OCI-LY1 (cell line): ENCODE results near the gene SLC2A4RG.

Experiments used
- H2AFZ ChIP-seq: fragments of 200-600 bp; sonication (generic), shearing (Covaris generic); 2 replicates; pipeline ENCODE4 v1.6.0; 2014; ENCODE audit warnings: antibody characterized with exemption, mild to moderate bottlenecking, low read length
- H3F3A ChIP-seq: fragments of 200-600 bp; sonication (generic), shearing (Covaris generic); 2 replicates; pipeline ENCODE4 v1.6.0; 2014; ENCODE audit warnings: mild to moderate bottlenecking, antibody characterized with exemption, low read length, moderate library complexity; ENCODE audit not compliant: insufficient read depth
- H3K27ac ChIP-seq: fragments of 200-600 bp; sonication (generic); 2 replicates; pipeline ENCODE4 v1.5.1; 2014; ENCODE audit warnings: low read length, mixed run types, mild to moderate bottlenecking, low read depth; ENCODE audit not compliant: poor library complexity, severe bottlenecking
- H3K27me3 ChIP-seq: fragments of 200-600 bp; sonication (generic); 2 replicates; pipeline ENCODE4 v1.6.0; 2014; ENCODE audit warnings: antibody characterized with exemption, mild to moderate bottlenecking, low read length, moderate library complexity; ENCODE audit not compliant: insufficient read depth
- H3K36me3 ChIP-seq: fragments of 200-600 bp; sonication (generic); 2 replicates; pipeline ENCODE4 v1.6.1; 2014; ENCODE audit warnings: mild to moderate bottlenecking, antibody characterized with exemption, low read length, moderate library complexity, mixed read lengths; ENCODE audit not compliant: insufficient read depth
- H3K4me1 ChIP-seq: fragments of 200-600 bp; sonication (generic); 2 replicates; pipeline ENCODE4 v1.5.1; 2014; ENCODE audit warnings: mild to moderate bottlenecking, low read length, moderate library complexity; ENCODE audit not compliant: insufficient read depth, severe bottlenecking
- H3K4me2 ChIP-seq: fragments of 200-600 bp; sonication (generic), shearing (Covaris generic); 2 replicates; pipeline ENCODE4 v1.6.1; 2014; ENCODE audit warnings: low read length
- H3K4me3 ChIP-seq: fragments of 200-600 bp; sonication (generic); 2 replicates; pipeline ENCODE4 v1.5.1; 2014; ENCODE audit warnings: low read length, low read depth, mild to moderate bottlenecking, mixed read lengths; ENCODE audit not compliant: poor library complexity, severe bottlenecking
- H3K79me2 ChIP-seq: fragments of 200-600 bp; shearing (Covaris generic); 2 replicates; pipeline ENCODE4 v1.6.1; 2016; ENCODE audit warnings: mixed run types, low read length, mixed read lengths; ENCODE audit not compliant: insufficient read depth
- H3K9ac ChIP-seq: fragments of 200-600 bp; sonication (generic), shearing (Covaris generic); 2 replicates; pipeline ENCODE4 v1.6.1; 2014; ENCODE audit warnings: mild to moderate bottlenecking, low read length, mixed read lengths
- H3K9me2 ChIP-seq: fragments of 200-600 bp; sonication (generic), shearing (Covaris generic); 2 replicates; pipeline ENCODE4 v1.6.1; 2014; ENCODE audit warnings: low read depth, mild to moderate bottlenecking, low read length, mixed read lengths
- H3K9me3 ChIP-seq: fragments of 200-600 bp; shearing (Covaris generic); 2 replicates; pipeline ENCODE4 v1.6.1; 2014; ENCODE audit warnings: low read length, mixed read lengths
- H4K20me1 ChIP-seq: fragments of 200-600 bp; sonication (generic), shearing (Covaris generic); 2 replicates; pipeline ENCODE4 v1.6.0; 2016; ENCODE audit warnings: mild to moderate bottlenecking, low read length; ENCODE audit not compliant: insufficient read depth
- CTCF ChIP-seq: fragments of 200-600 bp; sonication (generic), shearing (Covaris generic); IDR thresholded peaks from 2 replicates; pipeline ENCODE4 v1.5.1; 2017; ENCODE audit warnings: mild to moderate bottlenecking, antibody characterized with exemption, low read length, moderate library complexity, mixed read lengths
- EZH2 ChIP-seq: fragments of 200-600 bp; sonication (generic), shearing (Covaris generic); IDR thresholded peaks from 2 replicates; pipeline ENCODE4 v1.8.0; 2017; ENCODE audit warnings: borderline replicate concordance, mixed run types, mild to moderate bottlenecking, antibody characterized with exemption, low read length, moderate library complexity, mixed read lengths

Gene SLC2A4RG

GRCh38 chr20:63743210-63743970 is 3.8 kb downstream of the SLC2A4RG start:
- Histone ChIP-seq H3K9ac (no peak overlapping the region), H3K36me3 (peaks cover 10% of the 10 kb centered on the region; the same call in 1 of the 2 replicates), H4K20me1 (no peaks in the 10 kb centered on the region), H3K4me3 (no peak overlapping the region), H3K27ac (no peak overlapping the region), H3K4me2 (no peak overlapping the region), H2AFZ (no peak overlapping the region), H3K27me3 (no peaks in the 10 kb centered on the region; the same call in 1 of the 2 replicates), H3K4me1 (peaks cover 17% of the 10 kb centered on the region), H3K79me2 (no peaks in the 10 kb centered on the region), H3K9me3 (no peaks in the 10 kb centered on the region), H3K9me2 (no peaks in the 10 kb centered on the region), H3F3A (no peaks in the 10 kb centered on the region; the same call in 1 of the 2 replicates)
- TF ChIP-seq CTCF: no peak
- TF ChIP-seq EZH2: no peak

- no peak overlapping the region for H2AFZ ChIP-seq
- no peaks in the 10 kb centered on the region for H3K27me3 ChIP-seq
- no peak overlapping the region for H3K4me2 ChIP-seq
- H3K9me3 ChIP-seq: no peaks in the 10 kb centered on the region
- no peak overlapping the region for H3K4me3 ChIP-seq
- H3K36me3 ChIP-seq: peaks cover 10% of the 10 kb centered on the region; the same call in 1 of the 2 replicates
- no peak overlapping the region for H3K9ac ChIP-seq
- H3K4me1 ChIP-seq: peaks cover 12% of the 10 kb centered on the region
- H3K27ac ChIP-seq: no peak overlapping the region
- no peaks in the 10 kb centered on the region for H3K79me2 ChIP-seq
- no peaks in the 10 kb centered on the region for H4K20me1 ChIP-seq
- H3F3A ChIP-seq: no peaks in the 10 kb centered on the region; the same call in 1 of the 2 replicates
- H3K9me2 ChIP-seq: no peaks in the 10 kb centered on the region
- TF ChIP-seq CTCF: no peak
- TF ChIP-seq EZH2: no peak
Observed at GRCh38 chr20:63744158-63744557, 4.6 kb downstream of the SLC2A4RG start.

- TF ChIP-seq EZH2: no peak
- no peak for TF ChIP-seq CTCF
- H3K27ac ChIP-seq: no peak overlapping the region
Observed at GRCh38 chr20:63744574-63745423, 5.2 kb downstream of the SLC2A4RG start.

More at GRCh38 chr20:63744574-63745423, 5.2 kb downstream of the SLC2A4RG start:
- H3K79me2 ChIP-seq: no peaks in the 10 kb centered on the region
- no peak overlapping the region for H3K4me3 ChIP-seq
- H3K9ac ChIP-seq: no peak overlapping the region
- H3K27me3 ChIP-seq: no peaks in the 10 kb centered on the region
- H2AFZ ChIP-seq: no peak overlapping the region
- H3K9me2 ChIP-seq: no peaks in the 10 kb centered on the region
- no peaks in the 10 kb centered on the region for H3F3A ChIP-seq
- no peaks in the 10 kb centered on the region for H3K9me3 ChIP-seq
- no peaks in the 10 kb centered on the region for H4K20me1 ChIP-seq
- peaks cover 10% of the 10 kb centered on the region for H3K4me1 ChIP-seq
- no peak overlapping the region for H3K4me2 ChIP-seq
- H3K36me3 ChIP-seq: peaks cover 10% of the 10 kb centered on the region; the same call in 1 of the 2 replicates
